ENCODE data around the gene GLI3. TPM values are rescaled to one million over a fixed set of nuclear protein-coding genes. Genes with fewer than 3 reads are reported as not detected.

The GLI3 gene
- total RNA-seq, 1 experiment from 2014 or later, result 23.1 TPM

DNA sequence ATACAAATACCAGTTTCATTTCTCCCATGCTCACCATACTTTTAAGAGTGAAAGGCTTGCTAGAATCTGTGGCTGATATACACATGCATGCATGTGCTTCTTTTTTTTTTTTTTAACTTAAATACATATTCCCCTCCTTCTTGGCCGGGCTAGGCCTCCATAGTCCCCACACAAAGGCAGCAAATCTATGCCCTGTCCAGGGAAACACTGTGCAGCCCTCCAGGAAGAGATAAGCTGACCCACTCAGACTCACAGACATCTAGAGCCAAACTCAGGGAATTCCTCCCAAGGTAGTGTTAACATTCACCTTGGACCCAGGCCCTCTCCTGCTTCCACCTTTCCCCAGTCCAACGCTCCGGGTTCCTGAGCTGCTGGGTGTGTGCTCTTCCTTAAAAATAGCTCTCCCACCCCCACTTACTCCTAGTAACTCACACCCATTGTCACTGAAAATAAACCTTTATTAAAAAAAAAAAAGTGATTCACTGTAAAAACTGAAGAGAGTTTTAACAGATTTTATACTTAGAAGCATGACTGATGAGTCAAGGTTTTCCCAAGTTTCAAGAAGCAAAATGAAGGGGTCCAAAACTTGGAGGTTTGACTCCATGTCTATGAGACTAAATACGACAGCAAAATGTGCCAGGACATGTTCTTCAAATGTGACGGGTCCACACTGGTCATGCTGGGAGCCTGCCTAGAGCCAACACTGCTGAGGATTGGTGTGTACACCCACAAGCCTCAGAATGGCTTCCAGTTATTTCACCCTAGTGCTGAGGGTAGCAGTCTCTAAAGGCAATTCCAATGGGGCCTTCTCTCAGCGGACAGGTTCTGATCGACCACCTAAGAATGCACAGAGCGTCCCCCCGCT is 159.5 kb downstream of the GLI3 start:
- no peaks in the 10 kb centered on the region for H3K27me3 Mint-ChIP-seq (ENCODE audit: insufficient read depth, unreplicated experiment)
- no peaks in the 10 kb centered on the region for H3K9me3 Mint-ChIP-seq (ENCODE audit: unreplicated experiment)
- ChIA-PET CTCF (no interaction called here), POLR2A (interaction anchor here (0.7 kb wide), 2 partner anchors 149 to 155 kb away, joined by 3 to 4 read pairs; no protein-coding TSS in a partner anchor)
- no peak overlapping the region for H3K4me3 Mint-ChIP-seq (ENCODE audit: unreplicated experiment)
- intact Hi-C loops (cut with micrococcal nuclease), result no loop called here
- peaks cover 35% of the 10 kb centered on the region for H3K36me3 Mint-ChIP-seq (ENCODE audit: insufficient read depth, unreplicated experiment)
- TF ChIP-seq, protein P1, sequence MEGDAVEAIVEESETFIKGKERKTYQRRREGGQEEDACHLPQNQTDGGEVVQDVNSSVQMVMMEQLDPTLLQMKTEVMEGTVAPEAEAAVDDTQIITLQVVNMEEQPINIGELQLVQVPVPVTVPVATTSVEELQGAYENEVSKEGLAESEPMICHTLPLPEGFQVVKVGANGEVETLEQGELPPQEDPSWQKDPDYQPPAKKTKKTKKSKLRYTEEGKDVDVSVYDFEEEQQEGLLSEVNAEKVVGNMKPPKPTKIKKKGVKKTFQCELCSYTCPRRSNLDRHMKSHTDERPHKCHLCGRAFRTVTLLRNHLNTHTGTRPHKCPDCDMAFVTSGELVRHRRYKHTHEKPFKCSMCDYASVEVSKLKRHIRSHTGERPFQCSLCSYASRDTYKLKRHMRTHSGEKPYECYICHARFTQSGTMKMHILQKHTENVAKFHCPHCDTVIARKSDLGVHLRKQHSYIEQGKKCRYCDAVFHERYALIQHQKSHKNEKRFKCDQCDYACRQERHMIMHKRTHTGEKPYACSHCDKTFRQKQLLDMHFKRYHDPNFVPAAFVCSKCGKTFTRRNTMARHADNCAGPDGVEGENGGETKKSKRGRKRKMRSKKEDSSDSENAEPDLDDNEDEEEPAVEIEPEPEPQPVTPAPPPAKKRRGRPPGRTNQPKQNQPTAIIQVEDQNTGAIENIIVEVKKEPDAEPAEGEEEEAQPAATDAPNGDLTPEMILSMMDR (IDR thresholded peaks at IDR 0.05; ENCODE audit: unreplicated experiment), result no peak
- no peak for DNase-seq (ENCODE audit: unreplicated experiment)
- H3K27ac Mint-ChIP-seq (ENCODE audit: low read depth, unreplicated experiment), result no peak overlapping the region
- H3K4me1 Mint-ChIP-seq (ENCODE audit: insufficient read depth, unreplicated experiment), result peaks cover 13% of the 10 kb centered on the region
- no TSS peak for BruUV-seq (replicated peaks)

DNA sequence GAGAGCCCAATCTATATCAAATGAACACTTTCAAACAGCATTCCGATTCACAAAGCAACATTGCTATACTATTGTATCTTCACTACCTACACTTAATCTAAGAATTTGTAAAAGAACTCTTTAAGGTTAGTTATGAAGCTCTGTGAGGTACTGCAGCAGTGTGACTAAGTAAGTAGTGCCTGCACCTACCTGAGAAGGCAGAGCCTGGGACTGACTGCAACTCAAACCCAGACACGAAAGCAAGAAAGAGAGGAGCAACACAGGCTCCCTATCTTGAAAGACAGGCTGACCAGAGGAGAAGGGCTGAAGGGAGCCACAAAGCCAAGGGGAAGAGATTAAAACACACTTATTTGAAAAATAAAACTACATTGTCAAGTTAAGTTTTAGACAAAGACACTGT is 160.1 kb downstream of the GLI3 start:
- ChIA-PET CTCF (no interaction called here), POLR2A (interaction anchor here (0.7 kb wide), 1 partner anchor 156 kb away, joined by 3 read pairs; no protein-coding TSS in a partner anchor)
- Mint-ChIP-seq H3K27me3 (ENCODE audit: insufficient read depth, unreplicated experiment) (no peaks in the 10 kb centered on the region), H3K27ac (ENCODE audit: low read depth, unreplicated experiment) (no peak overlapping the region), H3K36me3 (ENCODE audit: insufficient read depth, unreplicated experiment) (peaks cover 36% of the 10 kb centered on the region), H3K4me1 (ENCODE audit: insufficient read depth, unreplicated experiment) (peaks cover 11% of the 10 kb centered on the region), H3K9me3 (ENCODE audit: unreplicated experiment) (no peaks in the 10 kb centered on the region), H3K4me3 (ENCODE audit: unreplicated experiment) (no peak overlapping the region)
- BruUV-seq (replicated peaks), result no TSS peak
- no peak for DNase-seq (ENCODE audit: unreplicated experiment)
- TF ChIP-seq, protein P1 (IDR thresholded peaks at IDR 0.05; ENCODE audit: unreplicated experiment), result no peak
- intact Hi-C loops (cut with micrococcal nuclease), result no loop called here

DNA sequence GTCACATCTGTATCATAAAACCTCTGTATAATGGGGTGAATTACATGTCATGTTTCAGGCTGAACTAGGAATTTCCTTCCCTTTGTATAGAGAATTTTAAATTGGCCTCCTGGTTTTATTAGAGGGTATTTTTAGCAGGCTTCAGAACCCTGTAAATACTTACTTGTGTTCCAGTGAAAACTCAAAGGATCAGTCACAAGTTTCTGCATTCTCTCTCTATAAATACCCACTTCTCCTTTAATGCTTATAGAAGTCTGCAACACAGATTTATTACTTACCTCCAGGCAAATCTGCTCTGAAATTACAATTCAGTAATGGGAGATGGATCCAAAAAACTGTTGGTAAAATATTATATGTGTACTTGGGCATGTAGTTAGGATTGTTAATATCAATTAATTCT is 161.6 kb downstream of the GLI3 start:
- Mint-ChIP-seq H3K27me3 (ENCODE audit: insufficient read depth, unreplicated experiment) (no peaks in the 10 kb centered on the region), H3K27ac (ENCODE audit: low read depth, unreplicated experiment) (no peak overlapping the region), H3K9me3 (ENCODE audit: unreplicated experiment) (no peaks in the 10 kb centered on the region), H3K36me3 (ENCODE audit: insufficient read depth, unreplicated experiment) (peaks cover 36% of the 10 kb centered on the region), H3K4me1 (ENCODE audit: insufficient read depth, unreplicated experiment) (peaks cover 23% of the 10 kb centered on the region), H3K4me3 (ENCODE audit: unreplicated experiment) (no peak overlapping the region)
- no peak for DNase-seq (ENCODE audit: unreplicated experiment)
- ChIA-PET POLR2A (no interaction called here), CTCF (no interaction called here)
- intact Hi-C loops (cut with micrococcal nuclease), result no loop called here
- TF ChIP-seq, protein P1 (IDR thresholded peaks at IDR 0.05; ENCODE audit: unreplicated experiment), result no peak
- BruUV-seq (replicated peaks), result no TSS peak

DNA sequence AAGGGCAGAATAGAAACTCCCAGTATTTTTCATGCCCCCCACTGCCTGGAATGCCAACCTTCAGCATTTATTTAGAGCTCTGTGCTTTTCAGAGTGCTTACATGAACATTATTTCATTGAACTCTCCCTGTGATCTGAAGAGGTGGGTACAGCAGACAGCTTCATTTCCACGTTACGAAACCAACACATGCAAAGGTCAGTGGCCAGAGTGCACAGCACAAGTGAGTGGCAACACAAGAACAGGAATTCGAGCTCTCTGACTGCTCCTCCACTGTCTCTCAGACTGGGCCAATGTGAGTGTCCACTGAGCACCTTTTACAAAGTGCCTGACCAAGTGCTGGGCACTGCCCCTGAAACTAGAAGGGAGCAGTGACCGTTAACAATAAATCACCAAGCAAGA is 162.9 kb downstream of the GLI3 start:
- no peaks in the 10 kb centered on the region for H3K27me3 Mint-ChIP-seq (ENCODE audit: insufficient read depth, unreplicated experiment)
- ChIA-PET CTCF (interaction anchor here (0.5 to 0.8 kb wide), 5 partner anchors 37 to 382 kb away, joined by 3 to 4 read pairs (median 3); no protein-coding TSS in a partner anchor), POLR2A (interaction anchor here (0.5 to 0.9 kb wide), 4 partner anchors 11 to 30 kb away, joined by 3 to 4 read pairs (median 3); no protein-coding TSS in a partner anchor)
- H3K27ac Mint-ChIP-seq (ENCODE audit: low read depth, unreplicated experiment), result no peak overlapping the region
- H3K9me3 Mint-ChIP-seq (ENCODE audit: unreplicated experiment), result no peaks in the 10 kb centered on the region
- H3K4me3 Mint-ChIP-seq (ENCODE audit: unreplicated experiment), result no peak overlapping the region
- peaks cover 43% of the 10 kb centered on the region for H3K36me3 Mint-ChIP-seq (ENCODE audit: insufficient read depth, unreplicated experiment)
- BruUV-seq (replicated peaks), result no TSS peak
- intact Hi-C loops (cut with micrococcal nuclease), result no loop called here
- H3K4me1 Mint-ChIP-seq (ENCODE audit: insufficient read depth, unreplicated experiment), result peaks cover 36% of the 10 kb centered on the region
- TF ChIP-seq, protein P1 (IDR thresholded peaks at IDR 0.05; ENCODE audit: unreplicated experiment), result no peak
- DNase-seq (ENCODE audit: unreplicated experiment), result no peak

All from MCF 10A (cell line).